Left ventricle myocardium superior (tissue), 1 donor: ENCODE results near the gene USP30. TPM values are rescaled to one million over a fixed set of nuclear protein-coding genes. Genes with fewer than 3 reads are reported as not detected.
A peak's percentile ranks its signal among the peaks of the same experiment; 100 is the strongest.
"Not testable (repeated sequence)": the region's sequence is repeated elsewhere in the genome, so short reads cannot be mapped to it uniquely, and the experiment has no call there.

Experiments used
- ATAC-seq: fragments of 200-7000 bp; cut with Tn5 transposase; one replicate; pipeline ENCODE4 v1.9.1; 2020; ENCODE audit warnings: mild to moderate bottlenecking, moderate library complexity
- DNase-seq: peaks from one replicate; pipeline ENCODE4 v3.0.0-alpha.2; 2020
- intact Hi-C: fragments of 100-400 bp; cut with micrococcal nuclease; formaldehyde crosslinking; loops from one replicate; pipeline ENCODE4 v1.11.0; 2022
- total RNA-seq: library from RNA; stranded (reverse); fragmentation: NEBNext Ultra II Directional; extraction: Animal tissue kit (Norgen Biotek cat#: 25700); gene quantifications from one replicate; pipeline ENCODE4 v1.2.1, GENCODE V29; 2021
- donor health status: DM: no; HTN: yes; CAD: no; lungs with severe emphysema.

Gene USP30
- total RNA-seq, 1 donor from 2014 or later: 13.6 TPM

DNA sequence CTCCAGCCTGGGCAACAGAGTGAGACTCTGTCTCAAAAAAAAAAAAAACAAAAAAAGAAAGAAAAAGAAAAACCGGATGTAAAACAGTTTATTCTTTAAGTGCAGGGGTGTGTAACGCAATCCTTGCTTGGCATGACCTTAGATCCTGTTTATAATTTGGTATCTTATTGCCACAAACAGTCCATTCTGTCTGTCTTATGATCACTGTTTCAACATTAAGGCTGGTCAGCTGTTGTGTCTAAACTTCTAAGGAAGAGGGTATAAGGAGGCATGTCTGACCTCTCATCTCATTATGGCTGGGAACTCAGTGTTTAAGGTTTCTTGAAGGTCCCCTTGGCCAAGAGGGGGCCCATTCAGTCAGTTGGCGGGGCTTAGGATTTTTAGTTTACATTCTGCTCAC is 3.7 kb upstream of the USP30 start:
- intact Hi-C loops, DNase-seq, ATAC-seq: not testable (repeated sequence)

DNA sequence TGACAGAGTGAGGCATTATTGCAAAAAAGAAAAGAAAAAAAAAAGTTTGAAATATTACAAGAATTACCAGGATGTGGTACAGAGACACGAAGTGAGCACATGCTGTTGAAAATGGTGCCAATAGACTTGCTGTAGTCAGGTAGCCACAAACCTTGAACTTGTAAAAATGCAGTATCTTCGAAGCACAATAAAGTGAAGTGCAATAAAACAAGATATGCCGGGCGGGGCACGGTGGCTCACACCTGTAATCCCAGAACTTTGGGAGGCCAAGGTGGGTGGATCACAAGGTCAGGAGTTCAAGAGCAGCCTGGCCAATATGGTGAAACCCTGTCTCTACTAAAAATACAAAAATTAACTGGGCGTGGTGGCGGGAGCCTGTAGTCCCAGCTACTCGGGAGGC is 2.6 kb upstream of the USP30 start:
- intact Hi-C loops, DNase-seq, ATAC-seq: not testable (repeated sequence)

DNA sequence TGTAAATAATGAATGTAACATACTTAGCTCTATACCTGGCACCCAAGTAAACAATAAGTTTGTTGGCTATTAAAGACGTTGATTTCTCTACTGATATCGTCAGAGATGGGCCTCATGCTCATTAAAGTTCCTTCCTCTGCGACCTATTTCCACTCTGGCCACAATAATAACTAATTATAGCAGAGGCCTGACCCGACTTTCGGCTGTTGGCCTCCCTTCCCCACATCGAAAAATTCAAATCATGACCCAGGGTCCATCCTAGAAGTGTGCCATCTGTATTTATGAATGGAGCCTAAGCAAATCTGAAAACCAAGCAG is 321 bp upstream of the USP30 start:
- intact Hi-C loops: no loop called here
- DNase-seq (no peak), ATAC-seq (peak; percentile 32)

DNA sequence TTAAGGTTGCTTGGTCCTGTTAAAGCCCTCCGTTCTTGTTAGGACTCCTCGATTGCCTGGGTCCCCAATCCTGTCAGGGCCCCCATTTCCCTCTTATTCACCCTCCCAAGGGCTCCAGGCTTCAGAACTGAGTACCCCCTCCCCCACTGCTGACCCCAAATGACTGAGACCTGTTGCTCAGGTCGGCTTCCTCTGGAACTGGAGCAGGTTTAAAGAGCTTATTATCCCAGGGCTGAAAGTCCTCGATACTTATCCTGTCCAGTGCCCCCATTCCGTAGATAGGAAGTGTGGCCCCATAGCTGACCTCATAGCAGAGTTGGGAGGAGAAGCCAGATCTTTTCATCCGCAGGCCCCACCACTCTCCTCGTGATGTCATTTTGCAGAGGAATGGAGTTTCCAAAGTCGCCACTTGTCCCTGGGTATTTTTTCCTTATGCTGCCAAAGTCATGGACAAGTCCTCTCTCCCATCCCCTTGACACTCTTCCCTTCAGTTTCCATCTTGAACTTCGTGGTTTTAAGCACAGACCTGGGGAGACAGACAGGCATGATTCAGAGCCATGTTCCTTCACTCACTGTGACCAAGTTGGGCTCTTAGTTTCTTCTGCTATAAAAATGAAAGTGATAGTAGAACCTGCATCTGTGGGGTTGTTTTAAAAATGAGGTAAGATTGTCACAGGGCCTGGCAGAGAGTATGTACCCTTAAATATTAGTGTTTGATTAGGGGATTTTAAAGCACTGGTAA is 1.2 kb downstream of the USP30 start:
- no peak for DNase-seq
- intact Hi-C loops: no loop called here
- ATAC-seq: no peak

GRCh38 chr12:109054124-109054513 is 1.7 kb downstream of the USP30 start:
- intact Hi-C loops, ATAC-seq, DNase-seq: not testable (repeated sequence)

DNA sequence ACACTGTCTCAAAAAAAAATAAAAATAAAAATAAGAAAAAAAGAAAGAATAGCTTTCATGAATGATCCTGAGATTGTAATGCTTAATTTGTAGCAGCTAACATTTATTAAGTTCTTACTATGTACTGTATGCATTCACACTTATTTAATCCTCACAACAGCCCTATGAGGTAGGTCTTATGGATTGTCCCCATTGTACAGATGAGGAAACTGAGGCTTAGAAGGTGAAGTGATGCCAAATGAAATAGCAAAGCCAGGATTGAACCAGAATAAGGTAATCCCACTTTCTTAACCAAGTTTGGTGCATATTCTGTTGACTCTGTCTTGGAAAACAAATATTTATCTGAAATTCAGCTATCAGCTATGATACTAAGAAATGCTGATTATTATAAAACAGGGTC is 2.1 kb downstream of the USP30 start:
- no peak for DNase-seq
- intact Hi-C loops: no loop called here
- no peak for ATAC-seq

- intact Hi-C loops: no loop called here
- ATAC-seq (no peak), DNase-seq (no peak)
Observed at GRCh38 chr12:109056891-109057290, 4.5 kb downstream of the USP30 start.

- intact Hi-C loops: no loop called here
- ATAC-seq: no peak
- DNase-seq: no peak
Observed at GRCh38 chr12:109057376-109057775, 5.0 kb downstream of the USP30 start.

DNA sequence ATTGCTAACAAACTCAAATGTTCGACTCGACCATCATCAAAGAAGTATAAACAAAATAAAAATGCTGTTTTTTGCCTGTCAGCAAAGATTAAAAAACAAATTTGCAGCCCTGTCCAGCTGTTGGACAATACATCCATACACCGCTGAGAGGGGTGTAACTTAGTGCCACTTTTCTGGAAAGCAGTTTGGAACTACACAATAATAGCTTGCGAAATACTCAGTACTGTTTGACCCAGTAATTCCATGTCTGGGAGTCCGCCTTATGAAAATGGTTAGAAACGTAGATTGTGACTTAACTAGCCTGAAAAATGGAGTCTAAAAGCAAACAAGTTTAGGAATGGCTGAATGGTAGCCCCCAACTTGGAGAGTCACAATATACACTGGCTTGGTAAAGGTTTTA is 6.4 kb downstream of the USP30 start:
- DNase-seq: no peak
- intact Hi-C loops: no loop called here
- no peak for ATAC-seq

GRCh38 chr12:109064143-109064542 is 11.8 kb downstream of the USP30 start:
- no peak for ATAC-seq
- DNase-seq: no peak
- intact Hi-C loops: no loop called here

DNA sequence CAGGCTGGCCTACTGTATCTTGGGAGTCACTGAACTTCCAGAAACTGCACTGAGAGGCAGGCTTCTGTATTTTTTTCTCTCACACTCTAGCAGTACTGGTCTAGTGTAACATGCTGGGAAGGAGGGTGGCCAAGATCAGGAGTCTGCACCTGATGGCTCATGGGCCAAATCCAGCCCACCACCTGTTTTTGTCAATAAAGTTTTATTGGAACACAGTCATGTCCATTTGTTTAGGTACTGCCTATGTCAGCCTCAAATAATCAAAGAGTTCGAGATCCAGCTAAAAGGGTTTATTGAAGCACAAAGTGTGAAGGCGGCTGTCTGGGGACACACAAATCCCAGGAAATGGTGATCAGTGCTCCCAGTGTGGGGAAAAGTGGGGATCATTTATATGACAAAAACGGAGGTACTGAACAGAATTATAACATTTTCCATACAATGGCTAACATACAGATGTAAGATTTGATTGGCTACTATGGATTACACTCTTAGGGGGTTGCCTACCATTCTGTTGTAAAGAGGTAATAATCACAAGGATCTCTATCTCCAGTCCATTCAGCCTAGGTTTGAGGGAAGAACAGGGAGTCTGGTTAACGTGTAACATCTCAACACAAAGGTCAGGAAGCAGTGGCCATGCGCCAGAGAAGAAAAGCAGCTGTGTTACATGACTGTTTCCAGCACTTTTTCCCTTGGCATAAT is 12.9 kb downstream of the USP30 start:
- ATAC-seq: no peak
- DNase-seq: no peak

DNA sequence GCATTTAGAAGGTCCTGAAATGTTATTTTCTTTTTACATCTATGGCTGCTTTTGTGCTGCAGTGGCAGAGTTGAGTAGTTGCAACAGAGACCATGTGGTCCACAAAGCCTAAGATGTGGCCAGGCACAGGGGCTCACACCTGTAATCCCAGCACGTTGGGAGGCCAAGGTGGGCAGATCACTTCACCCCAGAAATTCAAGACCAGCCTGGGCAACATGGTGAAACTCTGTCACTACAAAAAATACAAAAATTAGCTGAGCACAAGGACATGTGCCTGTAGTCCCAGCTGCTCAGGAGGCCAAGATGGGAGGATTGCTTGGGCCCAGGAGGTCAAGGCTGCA is 13.4 kb downstream of the USP30 start:
- DNase-seq (no peak), ATAC-seq (no peak)
- intact Hi-C loops: no loop called here

More for the DNA sequence above, 12.9 kb downstream of the USP30 start:
- intact Hi-C loops: no loop called here

DNA sequence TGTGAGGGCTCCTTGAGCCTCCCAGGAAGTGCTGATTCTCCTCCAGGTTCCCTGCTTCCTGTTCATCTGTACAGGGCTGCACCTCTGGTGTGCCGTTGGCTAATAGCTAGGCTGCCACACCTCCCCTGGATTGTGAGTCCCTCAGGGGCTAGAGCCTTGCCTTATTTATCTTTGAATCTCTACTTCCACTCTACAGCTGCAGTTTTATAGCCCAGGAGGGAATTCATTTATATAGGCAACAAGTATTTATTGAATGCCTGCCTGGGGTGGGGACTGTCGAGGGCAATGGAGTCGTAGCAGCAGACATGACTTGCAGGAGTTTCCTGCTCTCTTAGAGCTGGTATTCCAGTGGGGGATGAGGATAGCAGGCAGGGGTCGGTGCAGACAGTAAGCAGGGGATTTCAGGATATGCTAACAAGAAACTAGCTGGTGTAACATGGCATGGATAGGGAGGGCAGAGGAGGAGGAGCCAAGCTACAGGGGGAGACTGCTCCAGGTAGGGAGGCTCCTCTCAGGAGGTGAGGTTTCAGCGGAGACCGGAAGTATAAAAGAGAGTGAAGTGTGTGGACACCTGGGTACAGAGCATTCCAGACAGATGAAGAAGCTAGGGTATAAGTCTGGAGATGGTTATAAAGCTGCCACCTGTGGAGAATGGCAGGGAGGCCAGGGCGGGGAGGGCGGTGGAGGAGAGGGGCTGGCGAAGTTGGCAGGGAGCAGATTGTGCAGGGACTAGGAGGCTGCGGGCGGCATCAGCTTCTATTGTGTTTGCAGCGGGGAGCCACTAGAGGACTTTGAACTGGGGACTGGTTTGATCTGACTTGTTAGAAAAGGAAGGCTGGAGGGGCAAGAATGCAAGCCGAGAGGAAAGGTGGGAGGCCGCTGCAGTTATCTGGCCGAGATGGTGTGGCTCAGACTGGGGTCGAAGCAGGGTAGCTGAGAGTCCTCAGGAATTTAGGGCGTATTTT is 17.2 kb downstream of the USP30 start:
- intact Hi-C loops: no loop called here
- ATAC-seq: no peak

GRCh38 chr12:109074866-109075265 is 22.5 kb downstream of the USP30 start:
- no peak for ATAC-seq
- DNase-seq: no peak
- intact Hi-C loops: no loop called here

More for the DNA sequence above, 17.2 kb downstream of the USP30 start:
- no peak for DNase-seq

GRCh38 chr12:109082751-109083150 is 30.4 kb downstream of the USP30 start:
- no peak for DNase-seq
- intact Hi-C loops: no loop called here

DNA sequence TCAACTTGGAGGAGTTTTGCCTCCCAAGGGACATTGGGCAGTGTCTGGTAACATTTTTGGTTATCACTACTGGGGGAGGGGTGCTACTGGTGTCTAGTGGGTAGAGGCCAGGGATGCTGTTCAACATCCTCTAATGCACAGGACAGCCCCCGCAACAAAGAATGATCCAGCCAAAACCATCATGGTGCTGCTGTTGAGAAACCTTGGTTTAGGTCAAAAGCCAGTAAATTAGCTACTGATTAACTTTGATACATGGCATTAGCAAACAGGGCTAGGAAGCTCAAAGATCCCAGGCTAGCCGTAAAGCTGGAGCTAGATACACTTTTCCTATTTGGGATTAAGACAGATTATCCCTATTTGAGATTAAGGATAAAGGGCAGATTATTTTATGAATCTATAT is 32.0 kb downstream of the USP30 start:
- intact Hi-C loops: no loop called here
- no peak for DNase-seq
- ATAC-seq: no peak

More at GRCh38 chr12:109082751-109083150, 30.4 kb downstream of the USP30 start:
- no peak for ATAC-seq

- ATAC-seq (no peak), DNase-seq (no peak)
- intact Hi-C loops: no loop called here
Observed at GRCh38 chr12:109085590-109085989, 33.2 kb downstream of the USP30 start.

GRCh38 chr12:109087250-109087649 is 34.9 kb downstream of the USP30 start:
- intact Hi-C loops: no loop called here
- DNase-seq: peak; percentile 39
- ATAC-seq: peak; percentile 73

- intact Hi-C loops: no loop called here
- DNase-seq (no peak), ATAC-seq (no peak)
Observed at GRCh38 chr12:109088818-109089217, 36.4 kb downstream of the USP30 start.

- ATAC-seq (no peak), DNase-seq (no peak)
- intact Hi-C loops: no loop called here
Observed at GRCh38 chr12:109089683-109090082, 37.3 kb downstream of the USP30 start.
